Stimulated activated CD8-positive, alpha-beta memory T cell treated with anti-CD3 and anti-CD28 coated beads, Interleukin-4, amount 100 ng/mL, for 1 hour (primary cell): Measurements from ENCODE around the gene OR10G7.
"Not testable (repeated sequence)": the region's sequence is repeated elsewhere in the genome, so short reads cannot be mapped to it uniquely, and the experiment has no call there.

ENCODE experiments used
- DNase-seq, 2 donors: peaks; one replicate each; pipeline ENCODE4 v3.0.0-alpha.2; 2020; ENCODE audit warnings: low read depth in 2 of 2, low spot score in 1 of 2

OR10G7 gene

DNA sequence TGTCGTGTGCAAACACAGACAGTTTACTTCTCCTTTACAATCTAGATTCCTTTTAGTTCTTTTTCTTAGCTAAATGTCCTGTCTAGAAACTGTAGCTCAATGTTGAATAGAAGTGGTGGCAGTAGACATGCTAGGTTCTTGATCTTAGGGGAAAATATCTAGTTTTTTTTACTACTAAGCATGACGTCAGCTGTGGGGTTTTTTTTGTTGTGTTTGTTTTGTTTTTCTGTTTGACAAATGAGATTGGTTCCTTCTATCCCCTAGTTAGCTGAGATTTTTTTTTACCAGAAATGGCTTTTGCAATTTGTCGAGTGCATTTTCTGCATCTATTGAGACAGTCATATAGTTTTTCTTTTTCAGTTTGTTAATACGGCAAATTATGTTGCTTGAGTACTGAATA lies 2.3 kb upstream of the OR10G7 start:
- no peak for DNase-seq

- no peak for DNase-seq
Measured at GRCh38 chr11:124039557-124039956, 1.6 kb downstream of the OR10G7 start.

GRCh38 chr11:124036666-124037065 lies 4.5 kb downstream of the OR10G7 start:
- DNase-seq: no peak

GRCh38 chr11:124026498-124026897 lies 14.6 kb downstream of the OR10G7 start, which contains the start of gene OR10G8:
OR10G8 (plus strand) TSS chr11:124026798; CDS start chr11:124029623, 2,825 bp downstream.
- no peak for DNase-seq

DNA sequence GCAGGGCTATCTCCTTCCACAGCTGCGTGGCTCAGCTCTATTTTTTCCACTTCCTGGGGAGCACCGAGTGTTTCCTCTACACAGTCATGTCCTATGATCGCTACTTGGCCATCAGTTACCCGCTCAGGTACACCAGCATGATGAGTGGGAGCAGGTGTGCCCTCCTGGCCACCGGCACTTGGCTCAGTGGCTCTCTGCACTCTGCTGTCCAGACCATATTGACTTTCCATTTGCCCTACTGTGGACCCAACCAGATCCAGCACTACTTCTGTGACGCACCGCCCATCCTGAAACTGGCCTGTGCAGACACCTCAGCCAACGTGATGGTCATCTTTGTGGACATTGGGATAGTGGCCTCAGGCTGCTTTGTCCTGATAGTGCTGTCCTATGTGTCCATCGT lies 25.3 kb downstream of the OR10G7 start:
- not testable (repeated sequence) for DNase-seq

- DNase-seq: no peak
Measured at GRCh38 chr11:124012697-124013096, 28.4 kb downstream of the OR10G7 start, which contains the start of gene OR10G4. OR10G4 (plus strand) TSS chr11:124012997; CDS start chr11:124015575, 2,578 bp downstream.

DNA sequence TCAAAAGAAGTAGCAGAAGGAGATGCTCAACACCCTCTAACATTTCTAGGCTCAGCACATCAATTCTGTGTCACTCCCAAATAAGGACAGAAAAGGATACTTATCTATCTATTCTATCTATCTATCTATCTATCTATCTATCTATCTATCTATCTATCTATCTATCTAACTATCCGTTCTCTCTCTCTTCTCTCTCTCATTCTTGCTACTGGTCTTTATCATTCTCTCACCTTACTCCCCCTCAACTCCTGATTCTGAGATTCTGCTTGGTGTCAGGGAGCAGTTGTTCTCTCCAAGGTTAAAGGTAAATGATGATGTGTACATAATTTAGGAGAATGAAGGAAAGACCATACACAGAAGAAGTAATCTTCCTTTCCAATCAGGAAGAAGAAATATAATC lies 46.0 kb downstream of the OR10G7 start, which contains the start of gene OR10G6:
Gene OR10G6, minus strand, starts transcription at position 43 of the 400 bp plus-strand sequence. Its CDS starts 0 bp downstream, at position 43.
- no peak for DNase-seq
